T-helper 2 cell (primary cell): ENCODE data around the gene TNNC1.

Experiments
- DNase-seq, 5 experiments: peaks; one replicate each; pipeline versions ENCODE4 v3.0.0 to v3.0.0-alpha.2; 2012 to 2022

Gene TNNC1

GRCh38 chr3:52428151-52429005 lies 25.5 kb downstream of the TNNC1 start:
- DNase-seq, result peak in 1 of 5 experiments; percentile 51

GRCh38 chr3:52423173-52423572 lies 30.7 kb downstream of the TNNC1 start:
- no peak for DNase-seq

- no peak for DNase-seq
Observed at GRCh38 chr3:52422669-52423068, 31.2 kb downstream of the TNNC1 start.

- no peak for DNase-seq
Observed at GRCh38 chr3:52420388-52420787, 33.5 kb downstream of the TNNC1 start.

GRCh38 chr3:52415800-52416199 lies 38.0 kb downstream of the TNNC1 start:
- DNase-seq, result no peak

- DNase-seq, result no peak
Observed at GRCh38 chr3:52408466-52408865, 45.4 kb downstream of the TNNC1 start.

- no peak for DNase-seq
Observed at GRCh38 chr3:52407779-52408178, 46.1 kb downstream of the TNNC1 start.

GRCh38 chr3:52406791-52407510 lies 46.9 kb downstream of the TNNC1 start:
- no peak for DNase-seq

GRCh38 chr3:52406231-52406661 lies 47.6 kb downstream of the TNNC1 start:
- peak in 1 of 5 experiments; percentile 20 for DNase-seq

GRCh38 chr3:52405601-52406110 lies 48.2 kb downstream of the TNNC1 start:
- no peak for DNase-seq

- DNase-seq, result no peak
Observed at GRCh38 chr3:52405066-52405465, 48.8 kb downstream of the TNNC1 start.

GRCh38 chr3:52404391-52404790 lies 49.5 kb downstream of the TNNC1 start:
- no peak for DNase-seq

- no peak for DNase-seq
Observed at GRCh38 chr3:52403955-52404354, 49.9 kb downstream of the TNNC1 start.

GRCh38 chr3:52403271-52403841 lies 50.5 kb downstream of the TNNC1 start:
- DNase-seq, result no peak

GRCh38 chr3:52402706-52403270 lies 51.1 kb downstream of the TNNC1 start:
- DNase-seq, result no peak

GRCh38 chr3:52402101-52402521 lies 51.7 kb downstream of the TNNC1 start:
- no peak for DNase-seq

GRCh38 chr3:52401551-52401950 lies 52.3 kb downstream of the TNNC1 start:
- no peak for DNase-seq
